CD4-positive, alpha-beta T cell treated with Interleukin-10 for 1 hour (primary cell): Measurements from ENCODE around the gene NUAK1.

Experiments used
- DNase-seq: peaks from one replicate; pipeline ENCODE4 v3.0.0-alpha.2; 2020

Gene NUAK1

DNA sequence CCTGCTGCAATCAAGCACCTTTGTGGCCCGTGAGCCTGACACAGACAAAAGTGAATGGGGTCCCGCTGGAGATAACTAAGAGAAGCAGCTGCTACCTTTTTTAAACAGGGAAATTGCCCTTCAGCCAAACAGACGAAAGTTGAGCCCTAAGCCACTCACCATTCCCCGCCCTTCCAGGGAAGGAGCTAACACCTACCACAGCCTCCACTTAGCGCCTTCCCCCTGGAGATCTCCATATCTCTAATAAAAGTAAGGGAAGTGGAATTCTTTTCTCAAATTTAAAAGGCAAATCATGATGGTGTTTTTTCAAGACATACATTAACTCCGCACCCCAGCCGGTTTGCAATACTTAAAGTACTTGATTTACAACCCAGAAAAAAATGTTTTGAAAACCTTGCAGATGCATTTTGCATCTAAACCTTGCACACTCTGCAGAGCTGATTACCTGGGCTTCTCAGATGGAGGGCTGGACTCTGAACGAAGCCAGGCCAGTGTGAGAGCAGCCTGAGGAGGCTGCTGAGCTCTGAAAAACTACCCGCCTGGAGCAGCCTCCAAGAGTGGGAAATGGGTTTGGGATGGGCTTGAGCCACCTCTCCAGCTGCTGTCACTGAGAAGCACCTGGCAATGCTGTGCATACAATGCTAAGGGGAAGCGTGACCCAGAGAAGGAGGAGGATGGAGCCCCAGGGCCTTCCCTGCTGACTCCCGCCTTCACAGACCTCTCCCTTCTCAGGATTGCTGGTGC is 10.0 kb downstream of the NUAK1 start:
- no peak for DNase-seq

DNA sequence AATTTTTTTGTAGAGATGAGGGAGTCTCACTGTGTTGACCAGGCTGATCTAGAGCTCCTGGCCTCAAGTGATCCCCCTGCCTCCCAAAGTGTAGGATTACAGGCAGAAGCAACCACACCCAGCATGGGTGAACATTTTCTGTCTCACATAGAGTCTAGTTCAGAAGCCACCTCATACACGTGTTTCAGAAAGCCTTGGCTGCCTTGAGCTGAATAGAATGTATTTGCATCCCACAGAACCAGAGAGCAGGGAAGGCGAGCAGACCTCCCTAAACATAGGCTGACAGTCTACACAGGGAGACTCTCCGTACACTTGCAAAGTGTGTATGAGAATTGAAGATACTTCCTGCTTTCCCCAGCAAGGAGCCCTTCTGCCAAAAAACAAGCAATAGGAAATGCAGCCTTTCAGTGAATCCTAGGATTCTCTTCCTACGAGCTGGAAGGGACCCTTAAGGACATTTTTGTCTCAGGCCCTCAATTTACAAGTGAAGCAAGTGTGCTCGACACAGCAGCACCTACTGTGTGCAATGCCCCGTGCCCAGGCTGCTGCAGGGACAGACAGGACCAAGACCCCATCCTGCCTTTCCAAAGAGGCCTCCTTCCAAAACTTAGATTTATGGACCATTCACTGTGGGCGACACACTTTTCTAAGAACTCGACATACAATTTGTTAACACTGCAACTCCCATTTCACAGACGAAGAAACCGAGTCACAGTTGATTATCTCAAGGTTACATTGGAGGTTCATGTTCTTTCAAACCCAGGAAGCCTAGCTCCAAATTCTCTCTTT is 11.2 kb downstream of the NUAK1 start:
- no peak for DNase-seq

DNA sequence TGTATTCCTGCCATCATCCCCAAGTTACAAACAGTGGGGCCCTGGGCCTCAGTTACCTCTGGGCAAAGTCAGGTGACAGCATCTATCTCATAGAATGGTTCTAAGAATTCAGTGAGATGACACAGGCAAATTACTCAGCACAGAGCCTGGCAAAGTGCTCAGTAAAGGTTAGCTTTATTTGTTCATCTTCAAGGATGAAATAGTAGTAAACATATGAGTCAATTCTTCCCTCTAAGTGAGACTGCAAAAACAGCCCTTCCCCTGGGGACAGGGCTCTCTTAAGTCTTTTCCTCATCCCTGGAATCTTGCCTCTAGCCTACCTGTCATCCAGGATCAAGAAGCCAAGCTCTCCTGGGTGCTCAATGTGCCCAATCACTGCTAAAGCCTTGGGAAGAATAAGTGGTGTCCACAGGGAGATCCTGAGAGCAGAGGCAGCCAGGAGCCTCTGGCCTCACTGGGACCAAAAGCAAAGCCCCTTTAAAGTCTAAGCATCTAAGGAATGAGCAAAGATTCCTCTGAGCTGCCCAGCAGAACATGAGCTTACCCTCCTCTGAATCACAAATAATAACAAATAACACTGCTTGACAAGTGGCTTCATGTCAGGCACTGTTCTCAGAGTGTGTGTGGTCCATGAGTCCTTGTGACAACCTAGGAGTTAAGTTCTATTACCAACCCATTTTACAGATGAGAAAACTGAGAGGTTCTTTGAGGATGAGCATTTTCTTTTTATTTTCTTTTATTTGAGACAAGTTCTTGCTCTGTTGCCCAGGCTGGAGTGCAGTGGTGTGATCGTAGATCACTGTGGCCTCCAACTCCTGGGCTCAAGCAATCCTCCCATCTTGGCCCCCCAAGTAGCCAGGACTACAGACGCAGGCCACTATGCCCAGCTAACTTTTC is 12.1 kb downstream of the NUAK1 start:
- no peak for DNase-seq

DNA sequence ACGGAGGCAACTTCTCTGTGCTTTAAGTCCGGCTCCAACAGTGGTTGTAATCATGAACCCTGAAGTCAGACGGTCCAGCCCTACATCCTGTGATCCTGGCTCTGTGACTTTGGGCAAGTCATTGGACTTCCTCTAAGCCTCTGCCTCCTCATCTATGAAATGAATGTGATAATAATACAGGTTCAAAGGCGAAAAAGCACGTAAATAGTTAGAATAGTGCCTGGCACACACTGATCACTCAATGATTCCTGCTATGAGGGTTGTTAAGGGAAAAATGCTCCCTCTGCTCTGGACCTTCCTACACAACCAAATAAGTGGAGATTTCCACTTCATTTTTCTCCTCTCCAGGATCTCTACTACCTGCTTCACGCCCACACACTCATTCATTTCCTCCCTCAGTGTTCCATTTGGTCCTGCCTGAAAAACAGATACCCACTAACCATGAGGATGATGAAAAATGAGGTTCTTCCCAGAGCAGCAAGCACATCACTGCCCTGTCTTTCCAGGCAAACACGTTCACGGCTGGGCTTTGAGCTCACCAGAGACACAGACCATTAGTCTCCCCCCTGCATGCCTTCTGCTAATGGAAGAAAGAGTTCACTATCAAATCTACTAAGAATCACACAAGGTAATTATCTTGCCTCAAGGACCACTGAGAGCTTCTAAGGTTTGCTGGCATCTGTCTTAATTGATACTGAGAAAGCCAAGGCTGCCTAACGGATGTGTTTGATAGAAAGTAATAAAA is 13.2 kb downstream of the NUAK1 start:
- DNase-seq = no peak

DNA sequence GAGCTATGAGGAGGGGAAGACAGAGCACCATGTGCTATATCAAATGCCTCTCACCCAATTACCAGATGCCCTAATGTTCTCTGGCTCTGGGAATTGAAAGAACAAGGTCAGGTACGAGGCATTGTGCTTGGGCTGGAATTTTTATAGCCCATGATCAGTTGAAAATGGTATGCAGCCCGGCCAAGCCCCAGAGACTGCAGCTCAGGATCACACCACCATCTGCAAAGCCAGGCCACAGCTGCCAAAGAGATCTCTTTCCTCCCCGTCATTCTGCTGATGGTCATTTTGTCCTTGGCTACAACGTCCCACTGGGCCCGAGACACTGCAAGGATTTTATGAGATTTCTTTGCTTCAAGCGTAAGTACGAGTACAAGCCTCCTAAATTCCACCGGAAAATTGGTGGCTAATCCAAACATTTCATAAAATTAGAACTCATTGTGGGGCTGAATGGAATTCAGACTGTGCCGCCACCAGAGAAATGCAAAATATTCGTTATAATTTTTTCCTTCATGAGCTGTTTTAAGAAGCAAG is 15.1 kb downstream of the NUAK1 start:
- DNase-seq = no peak

DNA sequence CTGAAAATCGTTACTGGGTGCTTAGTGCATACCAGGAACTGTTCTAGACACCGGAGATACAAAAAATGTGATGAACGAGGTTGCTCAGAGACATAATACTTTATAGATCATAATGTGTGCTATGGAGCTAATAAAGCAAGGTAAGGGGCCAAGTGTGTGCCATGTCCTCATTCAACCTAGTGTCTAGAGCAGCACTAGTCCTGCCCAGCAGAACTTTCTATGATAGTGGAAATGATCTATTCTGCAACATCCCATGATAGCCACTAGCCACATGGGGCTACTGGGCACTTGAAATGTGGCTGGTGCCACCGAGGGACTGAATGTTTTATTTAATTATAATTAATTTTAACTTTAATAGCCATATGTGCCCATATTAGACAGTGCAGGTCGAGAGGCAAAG is 15.6 kb downstream of the NUAK1 start:
- DNase-seq = no peak

DNA sequence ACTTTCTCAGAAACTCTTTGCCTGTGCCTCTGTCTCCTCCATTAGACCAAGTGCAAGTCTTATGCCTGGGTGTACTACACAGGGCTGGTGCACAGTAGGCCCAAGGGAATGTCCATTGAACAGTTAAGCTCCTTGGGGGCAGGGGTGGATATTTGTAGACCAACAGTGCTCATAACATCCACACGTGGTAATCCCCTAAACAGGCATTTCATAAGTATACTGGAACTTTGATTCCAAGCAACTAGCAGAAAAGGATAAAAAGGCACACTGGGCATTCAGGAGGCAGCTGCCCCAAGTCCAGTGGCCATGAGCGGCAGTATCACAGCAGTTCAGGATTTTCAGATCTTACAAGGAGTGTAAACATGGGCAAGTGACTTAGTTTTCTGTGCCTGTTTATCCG is 16.8 kb downstream of the NUAK1 start:
- DNase-seq = no peak

DNA sequence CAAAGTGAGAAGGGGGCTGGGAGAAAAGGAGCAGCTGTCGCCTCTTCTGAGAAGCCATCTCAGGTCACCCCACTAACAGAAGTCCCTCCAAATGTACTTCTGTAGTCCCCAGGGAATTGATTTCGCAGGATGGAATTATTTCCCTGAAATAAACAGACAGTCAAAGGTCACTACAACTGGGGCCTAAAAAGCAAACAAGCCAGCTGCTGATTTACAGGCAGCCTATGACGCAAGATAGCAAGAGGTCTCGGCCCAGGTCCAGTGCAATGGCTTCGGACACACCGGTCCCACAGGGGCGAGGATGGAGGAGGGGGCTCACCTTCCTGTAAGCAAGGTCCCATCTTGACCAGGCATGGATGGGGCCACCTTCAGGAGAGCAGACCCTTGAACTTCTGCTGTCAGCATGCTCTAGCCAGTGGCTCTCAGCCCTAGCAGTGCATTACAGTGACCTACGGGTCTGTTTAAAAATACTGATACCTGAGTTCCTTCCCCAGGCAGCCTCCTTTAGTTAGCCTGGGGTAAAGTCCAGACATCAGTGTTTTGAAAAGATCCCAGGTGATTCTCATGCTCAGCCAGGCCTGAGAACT is 18.1 kb downstream of the NUAK1 start:
- no peak for DNase-seq

DNA sequence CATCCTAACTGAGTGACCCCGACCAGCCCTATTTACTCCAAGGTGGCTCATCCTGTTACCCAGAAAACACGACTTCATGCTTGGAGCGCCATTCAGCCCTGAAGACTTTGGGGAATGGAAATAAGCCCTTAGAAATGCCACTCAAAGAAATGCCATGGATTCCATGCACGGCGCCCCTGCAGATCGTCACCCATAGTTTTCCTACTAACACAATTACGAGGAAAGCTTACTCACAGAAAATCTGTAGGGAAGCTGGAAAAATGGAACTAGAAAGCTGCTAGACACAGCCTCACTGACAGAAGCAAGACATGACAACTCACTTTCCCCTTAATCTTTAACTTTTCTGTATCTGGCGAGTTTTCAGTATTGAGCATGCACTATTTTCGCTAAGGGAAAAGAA is 19.5 kb downstream of the NUAK1 start:
- DNase-seq = no peak

DNA sequence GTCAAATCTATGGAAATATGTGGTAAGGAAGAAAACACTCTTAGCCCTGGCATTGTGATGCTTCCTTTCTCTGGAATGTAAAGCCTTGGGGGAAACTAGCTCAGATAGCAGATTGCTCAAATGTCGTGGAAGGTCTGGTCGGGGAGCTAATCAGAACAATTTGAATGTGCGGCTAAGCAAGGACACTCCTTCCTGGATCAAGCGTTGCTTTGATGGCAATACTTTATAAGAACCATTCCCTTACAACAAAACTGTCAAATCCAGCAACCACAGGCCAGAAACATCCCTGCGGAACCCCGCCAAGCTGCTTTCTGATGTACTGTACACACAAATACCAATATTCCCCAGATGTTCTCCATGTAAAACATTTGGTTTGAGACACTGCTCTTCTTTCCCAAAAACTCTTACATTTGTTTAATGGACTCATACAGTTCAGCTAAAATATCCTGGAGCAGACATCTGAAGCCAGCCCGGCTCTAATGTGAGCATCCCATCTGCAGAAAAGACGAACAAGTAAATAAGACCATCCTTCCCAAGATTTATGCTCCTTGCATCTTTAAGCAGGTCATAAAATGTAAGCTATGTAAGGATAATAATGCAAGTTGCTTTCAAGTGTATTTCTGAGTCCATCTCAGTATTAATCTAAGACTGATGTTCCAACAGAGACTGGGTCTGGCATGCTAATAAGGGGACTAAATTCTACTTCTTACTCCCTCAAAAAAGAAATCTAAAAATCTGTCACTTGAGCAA is 20.2 kb downstream of the NUAK1 start:
- no peak for DNase-seq

DNA sequence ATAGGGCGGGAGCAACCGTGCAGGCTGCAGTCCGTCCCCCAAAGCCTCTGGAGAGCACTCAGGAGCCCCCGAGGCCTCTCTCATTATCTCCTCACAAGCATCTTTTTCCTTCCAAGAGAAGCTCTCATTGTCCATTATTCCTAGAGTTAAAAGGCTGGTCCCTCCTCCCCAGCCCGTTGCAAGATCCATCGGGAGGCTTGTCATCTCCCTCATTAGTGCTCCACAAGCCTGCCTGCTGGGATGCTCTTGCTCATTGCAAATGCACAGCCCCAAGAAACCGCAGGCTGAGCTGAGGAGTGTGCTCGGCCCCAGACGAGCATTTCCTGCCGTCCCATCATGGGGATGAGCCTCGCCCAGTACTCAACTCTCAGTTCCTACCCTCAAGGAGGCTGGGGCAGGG is 23.3 kb downstream of the NUAK1 start:
- DNase-seq = no peak

DNA sequence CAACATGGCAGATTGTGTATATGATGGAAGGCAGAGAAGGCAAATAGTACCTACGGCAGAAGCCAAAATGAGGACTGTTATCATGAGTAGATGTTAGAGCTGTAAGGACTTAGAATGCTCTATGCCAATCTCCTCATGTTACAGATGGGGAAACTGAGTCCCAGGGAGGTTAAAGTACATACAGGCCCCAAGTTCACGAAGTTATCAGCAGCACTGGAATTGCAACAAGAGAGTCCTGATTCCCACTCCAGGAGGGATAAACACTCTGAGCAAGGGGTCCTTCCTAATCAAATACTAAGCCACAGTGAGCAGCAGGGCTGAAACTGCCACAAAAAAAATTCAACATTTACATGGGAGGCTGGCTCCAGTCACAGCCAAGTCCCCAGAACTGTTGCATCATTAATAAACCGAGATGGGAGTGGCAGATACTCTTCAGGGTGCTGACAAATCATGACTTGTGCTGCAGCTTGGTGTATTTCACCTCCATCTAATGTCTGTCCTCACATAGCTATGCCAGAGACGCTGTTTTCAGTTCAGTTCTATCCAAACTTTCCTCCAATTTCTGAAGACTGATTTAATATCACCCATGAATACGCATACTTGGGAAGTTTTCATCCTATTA is 24.2 kb downstream of the NUAK1 start:
- DNase-seq = no peak

DNA sequence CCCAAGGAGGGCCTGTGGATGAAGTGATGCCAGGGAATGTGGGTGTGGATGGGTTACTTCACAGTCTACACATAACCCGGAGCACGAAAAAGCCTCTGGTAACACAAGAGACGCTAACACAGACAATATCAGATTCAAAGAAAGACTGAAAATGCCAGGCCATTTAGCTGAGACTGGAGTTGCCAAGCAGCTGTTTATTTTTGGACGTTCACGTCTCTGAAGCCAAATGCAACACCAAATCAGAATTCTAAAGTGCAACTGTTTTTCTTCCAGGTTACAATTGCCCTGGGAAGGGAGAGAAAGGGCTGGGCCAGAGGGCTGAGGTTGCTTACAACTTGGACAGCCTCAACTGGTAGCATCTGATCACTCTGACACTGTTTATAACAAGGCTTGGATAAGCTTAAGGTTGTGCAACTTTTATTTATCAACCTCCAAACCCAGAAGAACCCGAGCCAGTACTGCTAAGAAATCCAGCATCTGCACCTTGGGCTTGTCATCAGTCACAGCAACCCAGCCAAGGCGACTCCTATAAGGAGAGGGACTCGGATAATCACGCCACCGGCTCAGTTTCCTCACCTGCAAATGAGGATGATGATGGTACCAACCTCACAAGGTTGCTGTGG is 24.8 kb downstream of the NUAK1 start:
- no peak for DNase-seq

DNA sequence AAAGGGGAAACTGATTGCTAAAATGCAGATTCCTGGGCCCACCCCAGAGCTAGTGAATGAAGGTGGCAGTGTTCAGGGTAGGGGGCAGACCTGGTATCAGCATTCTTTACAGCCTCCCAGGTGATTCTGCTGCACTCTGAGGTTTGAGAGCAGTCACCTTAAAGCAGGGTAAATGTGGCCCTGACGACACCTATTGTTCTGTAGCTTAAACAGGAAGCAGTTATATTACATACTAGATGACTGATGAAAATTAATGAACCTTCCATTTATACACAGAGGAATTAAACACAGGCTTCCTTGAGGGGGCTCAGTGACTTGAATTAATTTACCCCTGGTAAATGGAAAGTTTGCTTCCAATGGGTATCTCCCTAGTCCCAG is 25.3 kb downstream of the NUAK1 start:
- no peak for DNase-seq

DNA sequence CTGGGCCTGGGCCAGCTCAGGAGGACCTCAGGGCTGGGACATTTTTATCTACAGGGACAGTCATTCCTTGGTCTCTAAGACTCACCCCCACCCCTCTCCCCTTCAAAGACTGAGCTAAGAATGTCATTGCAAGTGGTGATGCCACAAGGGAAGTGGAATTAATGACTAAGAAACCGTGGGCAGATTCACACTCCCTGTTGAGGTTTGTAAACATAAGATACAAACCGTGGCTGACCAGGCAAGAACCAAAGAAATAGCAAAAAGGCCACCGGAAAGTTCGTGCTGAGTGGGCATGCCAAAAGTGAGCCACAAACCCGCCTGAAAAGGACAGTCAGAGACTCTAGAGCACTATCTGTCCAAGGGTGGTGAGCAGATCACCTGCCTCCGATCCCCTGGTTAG is 25.7 kb downstream of the NUAK1 start:
- no peak for DNase-seq

DNA sequence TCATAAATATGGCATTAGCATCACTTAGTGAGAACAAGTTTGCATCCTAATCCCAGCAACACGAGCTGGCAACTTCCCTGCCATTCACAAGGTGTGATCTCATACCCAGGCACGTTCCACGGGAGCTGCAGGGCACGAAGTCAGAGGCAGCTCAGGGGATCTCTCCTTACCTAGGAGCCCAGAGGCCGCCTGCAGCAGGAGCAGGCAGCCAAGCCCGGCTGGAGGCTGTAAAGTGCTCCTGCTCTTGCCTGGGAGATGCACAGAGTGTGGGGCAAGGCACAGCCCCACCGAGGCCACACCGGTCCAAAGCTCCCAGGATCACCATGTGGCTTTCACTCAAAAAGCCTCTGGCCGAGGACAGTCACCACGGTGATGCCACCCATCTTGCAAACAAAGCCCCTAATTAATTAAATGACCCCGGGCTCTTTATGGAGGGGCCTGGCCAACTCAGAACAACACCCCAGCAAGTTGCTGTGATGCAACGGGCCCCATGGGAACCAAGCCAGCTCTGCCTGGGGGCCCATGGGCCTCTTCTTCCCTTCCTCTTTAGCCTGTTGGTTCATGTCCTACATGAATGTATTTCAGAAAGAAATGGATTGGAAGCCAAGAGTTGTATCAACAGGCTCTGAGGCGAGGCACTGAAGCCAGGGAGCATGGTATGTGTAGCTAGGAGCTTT is 26.5 kb downstream of the NUAK1 start:
- no peak for DNase-seq

DNA sequence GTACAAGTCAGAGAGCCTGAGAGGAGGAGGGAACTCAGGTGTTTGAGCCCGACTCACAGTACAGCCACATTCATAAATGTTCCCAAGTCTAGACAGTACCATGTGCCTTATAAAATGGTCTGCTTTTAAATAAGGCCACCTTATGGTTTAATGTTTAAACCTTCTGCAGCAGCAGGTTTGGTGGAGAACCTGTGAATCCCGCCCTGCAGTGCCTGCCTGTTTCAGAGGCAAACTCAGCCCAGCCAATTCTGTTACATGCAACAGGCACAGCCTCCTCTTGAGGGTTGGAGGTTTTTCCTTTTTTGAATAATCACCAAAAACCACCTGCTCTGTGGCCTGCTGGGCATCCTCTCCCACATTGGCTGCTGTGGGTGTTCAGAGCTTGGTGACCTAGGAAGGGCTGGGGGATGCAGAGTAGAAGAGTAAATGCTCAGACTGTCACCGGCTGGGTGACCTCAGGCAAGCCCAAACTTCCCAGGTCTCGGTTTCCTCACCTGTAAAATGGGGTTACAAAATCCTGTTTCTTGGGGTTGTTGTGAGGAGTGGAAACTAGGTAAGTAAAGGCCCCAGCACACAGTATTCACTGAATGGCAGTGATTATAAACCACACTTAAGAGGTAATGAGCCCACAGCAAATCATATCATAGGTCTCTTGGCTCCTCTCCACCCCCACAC is 28.0 kb downstream of the NUAK1 start:
- DNase-seq = no peak

DNA sequence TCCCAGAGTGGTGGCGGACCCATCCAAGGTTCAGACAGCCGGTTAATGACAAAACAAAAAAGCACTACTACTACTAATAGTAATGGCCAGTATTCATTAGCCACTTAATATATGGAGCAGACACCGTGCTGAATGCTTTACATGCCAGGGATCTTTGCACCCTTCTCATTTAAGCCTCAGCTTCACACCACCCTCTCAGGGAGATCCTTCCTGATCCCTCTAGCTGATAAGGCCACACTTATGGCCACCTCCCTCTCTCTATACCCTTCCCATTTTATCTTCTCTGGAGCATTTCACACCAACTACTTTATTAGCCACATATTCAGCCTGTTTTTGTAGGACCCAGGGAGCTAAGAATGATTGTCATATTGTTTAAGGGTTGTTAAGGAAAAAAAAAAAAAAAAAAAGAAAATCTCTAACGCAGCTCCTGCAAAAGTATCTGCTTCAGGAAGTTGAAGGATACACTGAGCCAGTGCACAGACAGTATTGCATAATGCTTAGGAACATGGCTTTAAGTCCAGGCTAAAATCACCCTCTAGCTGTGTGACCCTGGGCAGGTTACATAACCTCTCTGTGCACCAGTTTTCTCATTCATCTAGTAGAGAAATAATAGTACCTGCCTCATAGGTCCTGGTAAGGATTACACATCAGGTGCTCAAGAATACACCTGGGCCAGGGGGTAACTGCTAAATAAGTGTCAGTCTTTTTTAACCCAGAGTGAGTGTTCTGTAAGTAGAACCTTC is 29.4 kb downstream of the NUAK1 start:
- DNase-seq = no peak
